Gastrocnemius medialis (tissue), 4 donors: ENCODE measurements around the gene EREG.

ENCODE experiments used
- POLR2A ChIP-seq, 2 donors: fragments of 450-650 bp; IDR thresholded peaks; one replicate each; pipeline ENCODE4 v1.6.1; 2017; ENCODE audit warnings: antibody characterized with exemption in 2 of 2, mild to moderate bottlenecking in 2 of 2, moderate library complexity in 2 of 2
- TF ChIP-seq, protein P1 (sequence below), 5 experiments: fragments of 450-650 bp in 3 of 5; fragments of 200-600 bp in 2 of 5; sonication (generic) in 2 of 5; IDR thresholded peaks in 4 of 5; conservative IDR thresholded peaks in 1 of 5; 1 replicate in 4 of 5; 2 replicates in 1 of 5; pipeline ENCODE4 v1.5.1; 2016 to 2019; ENCODE audit warnings: antibody characterized with exemption in 5 of 5, mild to moderate bottlenecking in 3 of 5, moderate library complexity in 3 of 5

DNA sequence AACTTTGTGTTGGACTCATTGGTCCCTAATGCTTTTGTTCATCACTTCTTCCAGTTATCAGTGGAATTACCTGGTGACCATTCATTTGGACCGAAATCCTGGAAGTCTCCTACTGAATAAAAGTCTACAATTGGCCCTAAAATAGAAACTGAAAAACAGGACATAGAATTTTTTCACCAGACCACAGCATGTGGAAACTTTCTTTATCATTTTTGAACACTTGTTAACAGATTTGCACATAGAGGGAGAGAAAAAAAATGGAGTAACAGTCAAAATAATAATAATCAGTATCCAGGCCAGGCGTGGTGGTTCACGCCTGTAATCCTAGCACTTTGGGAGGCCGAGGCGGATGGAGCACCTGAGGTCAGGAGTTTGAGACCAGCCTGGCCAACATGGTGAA is 49.6 kb upstream of the EREG start:
- TF ChIP-seq, protein P1, sequence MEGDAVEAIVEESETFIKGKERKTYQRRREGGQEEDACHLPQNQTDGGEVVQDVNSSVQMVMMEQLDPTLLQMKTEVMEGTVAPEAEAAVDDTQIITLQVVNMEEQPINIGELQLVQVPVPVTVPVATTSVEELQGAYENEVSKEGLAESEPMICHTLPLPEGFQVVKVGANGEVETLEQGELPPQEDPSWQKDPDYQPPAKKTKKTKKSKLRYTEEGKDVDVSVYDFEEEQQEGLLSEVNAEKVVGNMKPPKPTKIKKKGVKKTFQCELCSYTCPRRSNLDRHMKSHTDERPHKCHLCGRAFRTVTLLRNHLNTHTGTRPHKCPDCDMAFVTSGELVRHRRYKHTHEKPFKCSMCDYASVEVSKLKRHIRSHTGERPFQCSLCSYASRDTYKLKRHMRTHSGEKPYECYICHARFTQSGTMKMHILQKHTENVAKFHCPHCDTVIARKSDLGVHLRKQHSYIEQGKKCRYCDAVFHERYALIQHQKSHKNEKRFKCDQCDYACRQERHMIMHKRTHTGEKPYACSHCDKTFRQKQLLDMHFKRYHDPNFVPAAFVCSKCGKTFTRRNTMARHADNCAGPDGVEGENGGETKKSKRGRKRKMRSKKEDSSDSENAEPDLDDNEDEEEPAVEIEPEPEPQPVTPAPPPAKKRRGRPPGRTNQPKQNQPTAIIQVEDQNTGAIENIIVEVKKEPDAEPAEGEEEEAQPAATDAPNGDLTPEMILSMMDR (IDR thresholded peaks at IDR 0.05 in 4 of 5, conservative IDR thresholded peaks at IDR 0.05 in 1 of 5), result no peak
- TF ChIP-seq POLR2A (IDR thresholded peaks at IDR 0.05), result no peak
